K562 (cell line): Measurements from ENCODE around the gene LENG8. TPM values are rescaled to one million over a fixed set of nuclear protein-coding genes. Genes with fewer than 3 reads are reported as not detected.
A peak's percentile ranks its signal among the peaks of the same experiment; 100 is the strongest.

Source experiments
- ATAC-seq: fragments of 200-7000 bp; cut with Tn5 transposase; 3 replicates; pipeline ENCODE4 v1.9.1; 2020; ENCODE audit warnings: moderate library complexity
- BruUV-seq: library from RNA; stranded (reverse); fragments of 400-500 nt; replicated peaks from 2 replicates; lab custom pipeline; 2021; lab: Mats Ljungman, UMichigan
- CTCF ChIA-PET: fragments of 300-600 bp; formaldehyde crosslinking; extraction: SDS; loops from one replicate; lab custom pipeline; 2021; ENCODE audit warnings: low intra/inter-chr PET ratio; lab: Yijun Ruan, JAX
- POLR2A ChIA-PET: fragments of 300-600, 350-650 bp; sonication (Branson Sonifier 250); formaldehyde crosslinking; extraction: SDS; loops from one replicate; lab custom pipeline; 2021; ENCODE audit warnings: antibody characterized with exemption, inconsistent platforms; lab: Yijun Ruan, JAX
- DNase-seq, 4 experiments: peaks; one replicate each; pipeline versions ENCODE4 v3.0.0 to v3.0.0-alpha.2; 2011 to 2018; ENCODE audit warnings: low spot score in 3 of 4, mixed read lengths in 3 of 4; ENCODE audit errors: extremely low read depth in 1 of 4
- FAIRE-seq: peaks from 2 replicates; lab custom pipeline; 2011; peaks lifted over from hg19 to GRCh38; lab: Jason Lieb, UNC
- H2AFZ ChIP-seq: 2 replicates; pipeline ENCODE4 v1.6.0; 2011; ENCODE audit warnings: low read depth, low read length, control low read depth, inconsistent platforms
- H3K27ac ChIP-seq: fragments of 200-600 bp; 3 replicates; pipeline ENCODE4 v1.8.0; 2011; ENCODE audit warnings: low read depth, mild to moderate bottlenecking, control low read depth, inconsistent platforms, low read length, moderate library complexity, mixed read lengths; ENCODE audit errors: extremely low read depth
- H3K27me3 ChIP-seq, 2 experiments: fragments of 300-600 bp in 1 of 2; 2 replicates in 1 of 2; 3 replicates in 1 of 2; pipeline versions ENCODE4 v1.6.0 to v1.8.0; 2011; ENCODE audit warnings: inconsistent platforms in 2 of 2, low read length in 2 of 2, mild to moderate bottlenecking in 1 of 2, mixed read lengths in 1 of 2, moderate library complexity in 1 of 2; ENCODE audit not compliant: control insufficient read depth in 2 of 2, insufficient read depth in 2 of 2
- H3K36me3 ChIP-seq: fragments of 300-600 bp; 3 replicates; pipeline ENCODE4 v1.8.0; 2011; ENCODE audit warnings: mild to moderate bottlenecking, low read length, inconsistent platforms; ENCODE audit not compliant: control insufficient read depth, insufficient read depth
- H3K4me1 ChIP-seq, 2 experiments: fragments of 200-600 bp in 1 of 2; replicated peaks in 1 of 2; 2 replicates in 1 of 2; 3 replicates in 1 of 2; pipeline versions ENCODE4 v1.5.1 to v1.8.0; 2011; ENCODE audit warnings: inconsistent platforms in 2 of 2, low read length in 2 of 2, mild to moderate bottlenecking in 1 of 2, mixed read lengths in 1 of 2, moderate library complexity in 1 of 2; ENCODE audit not compliant: control insufficient read depth in 2 of 2, insufficient read depth in 2 of 2
- H3K4me2 ChIP-seq: 2 replicates; pipeline ENCODE4 v1.6.1; 2011; ENCODE audit warnings: low read length, control low read depth, inconsistent platforms, mixed read lengths; ENCODE audit not compliant: insufficient read depth
- H3K4me3 ChIP-seq: fragments of 200-600 bp; sonication (generic), shearing (Covaris generic); 2 replicates; pipeline ENCODE4 v1.5.1; 2016; ENCODE audit warnings: control low read depth, inconsistent platforms
- H3K79me2 ChIP-seq: fragments of 200-600 bp; 3 replicates; pipeline ENCODE4 v1.8.0; 2011; ENCODE audit warnings: low read length, inconsistent platforms; ENCODE audit not compliant: control insufficient read depth, insufficient read depth
- H3K9ac ChIP-seq, 2 experiments: 2 replicates each; pipeline versions ENCODE4 v1.6.0 to v1.6.1; 2011; ENCODE audit warnings: low read depth in 2 of 2, low read length in 2 of 2, control low read depth in 1 of 2, inconsistent platforms in 1 of 2, mild to moderate bottlenecking in 1 of 2, mixed read lengths in 1 of 2; ENCODE audit not compliant: insufficient read depth in 1 of 2
- H3K9me1 ChIP-seq: one replicate; pipeline ENCODE4 v1.6.0; 2011; ENCODE audit warnings: inconsistent platforms, mild to moderate bottlenecking, low read length, moderate library complexity; ENCODE audit not compliant: control insufficient read depth, insufficient read depth
- H3K9me3 ChIP-seq: replicated peaks from 2 replicates; pipeline ENCODE4 v1.5.1; 2011; ENCODE audit warnings: low read depth, low read length, inconsistent platforms; ENCODE audit not compliant: control insufficient read depth, insufficient read depth
- H4K20me1 ChIP-seq: replicated peaks from 2 replicates; pipeline ENCODE4 v1.6.1; 2011; ENCODE audit warnings: low read length, inconsistent platforms, mixed read lengths; ENCODE audit not compliant: control insufficient read depth, insufficient read depth
- CBFA2T2 ChIP-seq: fragments of 450-650 bp; conservative IDR thresholded peaks from 2 replicates; pipeline ENCODE4 v1.6.1; 2017; ENCODE audit warnings: mild to moderate bottlenecking
- DEAF1 ChIP-seq: fragments of 450-650 bp; formaldehyde crosslinking; IDR thresholded peaks from 2 replicates; pipeline ENCODE4 v1.4.0; 2020; ENCODE audit warnings: mild to moderate bottlenecking, moderate library complexity
- MNT ChIP-seq, 2 experiments: fragments of 450-650 bp; conservative IDR thresholded peaks; 2 replicates each; pipeline ENCODE4 v1.6.1; 2017; ENCODE audit warnings: mild to moderate bottlenecking in 2 of 2, moderate library complexity in 2 of 2
- NUFIP1 ChIP-seq: fragments of 450-650 bp; IDR thresholded peaks from 2 replicates; pipeline ENCODE4 v1.6.1; 2018; ENCODE audit not compliant: partially characterized antibody
- POLR2G ChIP-seq: fragments of 200-400 bp; formaldehyde crosslinking; IDR thresholded peaks from 2 replicates; pipeline ENCODE4 v1.6.1; 2017; ENCODE audit warnings: low read depth, mild to moderate bottlenecking, antibody characterized with exemption, low read length, moderate library complexity
- ZBTB5 ChIP-seq: fragments of 450-650 bp; IDR thresholded peaks from 2 replicates; pipeline ENCODE4 v1.6.1; 2017; ENCODE audit warnings: antibody characterized with exemption
- WGBS: fragments of 100-300 bp; shearing (Covaris generic); methylation state at CpG from one replicate; pipeline ENCODE4 v1.1.6; 2016; ENCODE audit warnings: low coverage, mixed read lengths; ENCODE audit not compliant: insufficient coverage; ENCODE audit errors: missing lambda C conversion rate; 5-methylcytosine and 5-hydroxymethylcytosine counted together
- in situ Hi-C: fragments of 300-500 bp; cut with MboI; formaldehyde crosslinking; loops from 4 replicates; pipeline ENCODE4 v1.15.0; 2018; ENCODE audit warnings: inconsistent platforms, mixed read lengths
- intact Hi-C: fragments of 100-400 bp; cut with micrococcal nuclease; formaldehyde crosslinking; loops from 2 replicates; pipeline ENCODE4 v1.14.2; 2022
- polyA plus RNA-seq, 8 experiments: library from polyadenylated mRNA; depleted of rRNA in 4 of 8; stranded (reverse) in 5 of 8; unstranded in 3 of 8; fragments of >200 nt; fragmentation: Nextera tagmentation in 2 of 8; fragmentation: Illumina TruSeq in 1 of 8; extraction: Ambion mirVana in 2 of 8; extraction: Trizol in 1 of 8; gene quantifications; 2 replicates each; pipeline versions ENCODE4 v1.2.1 to v1.2.3, GENCODE V29; 2011 to 2014; ENCODE audit warnings: inconsistent platforms in 1 of 8, missing spikeins in 1 of 8
- total RNA-seq, 7 experiments: library from RNA; depleted of rRNA in 6 of 7; stranded (reverse); fragments of >200 nt in 6 of 7; fragmentation: Illumina TruSeq in 2 of 7; extraction: Trizol in 2 of 7; gene quantifications; 2 replicates each; pipeline versions ENCODE4 v1.2.1 to v1.2.3, GENCODE V29; 2011 to 2021; ENCODE audit warnings: low replicate concordance in 1 of 7
- TF ChIP-seq, protein P1 (sequence below): fragments of 250-450 bp; sonication (Bioruptor Pico); IDR thresholded peaks from 2 replicates; pipeline ENCODE4 v1.5.0; 2022; ENCODE audit warnings: mild to moderate bottlenecking

LENG8 gene
- total and polyA plus RNA-seq, 9 of the 15 experiments (the other 6 are each of a cell fraction or from before 2014, with no cell fraction given), result 0.74 to 146 (median 28.1) TPM

- FAIRE-seq (no peak), DNase-seq (no peak), ATAC-seq (no peak)
- H3K9ac ChIP-seq, result peak overlapping the region in 1 of 2 experiments; percentile 35; a peak in 1 of 4 replicates
- in situ Hi-C loops, result no loop called here
- peaks cover 12% of the 10 kb centered on the region; the same call in 1 of the 3 replicates for H3K36me3 ChIP-seq
- WGBS, result 91% methylated on average over 4 of the region's 15 CpGs
- TF ChIP-seq ZBTB5 (no peak), NUFIP1 (no peak), CBFA2T2 (no peak), POLR2G (peak; percentile 13; the same call in 1 of the 2 replicates), MNT (conservative IDR thresholded peaks at IDR 0.05) (no peak), DEAF1 (CRISPR knock-in tag) (no peak)
- TF ChIP-seq, protein P1, sequence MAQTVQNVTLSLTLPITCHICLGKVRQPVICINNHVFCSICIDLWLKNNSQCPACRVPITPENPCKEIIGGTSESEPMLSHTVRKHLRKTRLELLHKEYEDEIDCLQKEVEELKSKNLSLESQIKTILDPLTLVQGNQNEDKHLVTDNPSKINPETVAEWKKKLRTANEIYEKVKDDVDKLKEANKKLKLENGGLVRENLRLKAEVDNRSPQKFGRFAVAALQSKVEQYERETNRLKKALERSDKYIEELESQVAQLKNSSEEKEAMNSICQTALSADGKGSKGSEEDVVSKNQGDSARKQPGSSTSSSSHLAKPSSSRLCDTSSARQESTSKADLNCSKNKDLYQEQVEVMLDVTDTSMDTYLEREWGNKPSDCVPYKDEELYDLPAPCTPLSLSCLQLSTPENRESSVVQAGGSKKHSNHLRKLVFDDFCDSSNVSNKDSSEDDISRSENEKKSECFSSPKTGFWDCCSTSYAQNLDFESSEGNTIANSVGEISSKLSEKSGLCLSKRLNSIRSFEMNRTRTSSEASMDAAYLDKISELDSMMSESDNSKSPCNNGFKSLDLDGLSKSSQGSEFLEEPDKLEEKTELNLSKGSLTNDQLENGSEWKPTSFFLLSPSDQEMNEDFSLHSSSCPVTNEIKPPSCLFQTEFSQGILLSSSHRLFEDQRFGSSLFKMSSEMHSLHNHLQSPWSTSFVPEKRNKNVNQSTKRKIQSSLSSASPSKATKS (CRISPR knock-in tag), result no peak
- no peak overlapping the region for H3K27ac ChIP-seq
- no peaks in the 10 kb centered on the region for H3K9me3 ChIP-seq
- H3K79me2 ChIP-seq, result peaks cover 6% of the 10 kb centered on the region; the same call in 2 of the 3 replicates
- intact Hi-C loops, result no loop called here
- H2AFZ ChIP-seq, result no peak overlapping the region
- H3K4me1 ChIP-seq, result peaks cover 0 to 21% of the 10 kb centered on the region in 2 experiments; a peak in 2 of 5 replicates
- H3K4me3 ChIP-seq, result no peak overlapping the region
- no peaks in the 10 kb centered on the region for H3K9me1 ChIP-seq
- ChIA-PET CTCF (no interaction called here), POLR2A (no interaction called here)
- no peak overlapping the region for H3K4me2 ChIP-seq
- BruUV-seq, result no TSS peak
- H4K20me1 ChIP-seq, result peaks cover 10% of the 10 kb centered on the region; the same call in 1 of the 2 replicates
- H3K27me3 ChIP-seq, result no peaks in the 10 kb centered on the region
These were observed 12.9 kb upstream of the LENG8 start for GRCh38 chr19:54436031-54436523.
